HEK293 (cell line): ENCODE data around the gene NEK8.
"Not testable (repeated sequence)": the region's sequence is repeated elsewhere in the genome, so short reads cannot be mapped to it uniquely, and the experiment has no call there.

ENCODE experiments used
- BCL11B ChIP-seq: fragments of 450-650 bp; formaldehyde crosslinking; IDR thresholded peaks from 2 replicates; pipeline ENCODE4 v1.5.1; 2016; ENCODE audit warnings: low read depth, missing biosample characterization, missing genetic modification characterization
- CTCF ChIP-seq: fragments of 450-650 bp; formaldehyde crosslinking; IDR thresholded peaks from 2 replicates; pipeline ENCODE4 v1.5.1; 2016; ENCODE audit warnings: missing biosample characterization, missing genetic modification characterization
- YY1 ChIP-seq: fragments of 450-650 bp; formaldehyde crosslinking; IDR thresholded peaks from 2 replicates; pipeline ENCODE4 v1.5.1; 2018; ENCODE audit warnings: missing biosample characterization, missing genetic modification characterization
- ZNF518A ChIP-seq: fragments of 450-650 bp; formaldehyde crosslinking; conservative IDR thresholded peaks from 2 replicates; pipeline ENCODE4 v1.5.1; 2016; ENCODE audit warnings: low read depth, missing biosample characterization, missing genetic modification characterization
- ZNF639 ChIP-seq: fragments of 450-650 bp; formaldehyde crosslinking; IDR thresholded peaks from 2 replicates; pipeline ENCODE4 v1.5.1; 2016; ENCODE audit warnings: missing biosample characterization, missing genetic modification characterization
- ZNF777 ChIP-seq: fragments of 450-650 bp; formaldehyde crosslinking; IDR thresholded peaks from 2 replicates; pipeline ENCODE4 v1.5.1; 2017; ENCODE audit warnings: missing biosample characterization, missing genetic modification characterization, borderline replicate concordance
- TF ChIP-seq, protein P1 (sequence below): fragments of 450-650 bp; formaldehyde crosslinking; IDR thresholded peaks from 2 replicates; pipeline ENCODE4 v1.5.1; 2016; ENCODE audit warnings: missing biosample characterization, missing genetic modification characterization

GRCh38 chr17:28735913-28736769, 7.6 kb downstream of the NEK8 start:
- TF ChIP-seq YY1 (tag by site-specific recombination); CTCF; ZNF518A (tag by site-specific recombination); BCL11B (tag by site-specific recombination); ZNF777; ZNF639 (tag by site-specific recombination): not testable (repeated sequence)
- TF ChIP-seq, protein P1, sequence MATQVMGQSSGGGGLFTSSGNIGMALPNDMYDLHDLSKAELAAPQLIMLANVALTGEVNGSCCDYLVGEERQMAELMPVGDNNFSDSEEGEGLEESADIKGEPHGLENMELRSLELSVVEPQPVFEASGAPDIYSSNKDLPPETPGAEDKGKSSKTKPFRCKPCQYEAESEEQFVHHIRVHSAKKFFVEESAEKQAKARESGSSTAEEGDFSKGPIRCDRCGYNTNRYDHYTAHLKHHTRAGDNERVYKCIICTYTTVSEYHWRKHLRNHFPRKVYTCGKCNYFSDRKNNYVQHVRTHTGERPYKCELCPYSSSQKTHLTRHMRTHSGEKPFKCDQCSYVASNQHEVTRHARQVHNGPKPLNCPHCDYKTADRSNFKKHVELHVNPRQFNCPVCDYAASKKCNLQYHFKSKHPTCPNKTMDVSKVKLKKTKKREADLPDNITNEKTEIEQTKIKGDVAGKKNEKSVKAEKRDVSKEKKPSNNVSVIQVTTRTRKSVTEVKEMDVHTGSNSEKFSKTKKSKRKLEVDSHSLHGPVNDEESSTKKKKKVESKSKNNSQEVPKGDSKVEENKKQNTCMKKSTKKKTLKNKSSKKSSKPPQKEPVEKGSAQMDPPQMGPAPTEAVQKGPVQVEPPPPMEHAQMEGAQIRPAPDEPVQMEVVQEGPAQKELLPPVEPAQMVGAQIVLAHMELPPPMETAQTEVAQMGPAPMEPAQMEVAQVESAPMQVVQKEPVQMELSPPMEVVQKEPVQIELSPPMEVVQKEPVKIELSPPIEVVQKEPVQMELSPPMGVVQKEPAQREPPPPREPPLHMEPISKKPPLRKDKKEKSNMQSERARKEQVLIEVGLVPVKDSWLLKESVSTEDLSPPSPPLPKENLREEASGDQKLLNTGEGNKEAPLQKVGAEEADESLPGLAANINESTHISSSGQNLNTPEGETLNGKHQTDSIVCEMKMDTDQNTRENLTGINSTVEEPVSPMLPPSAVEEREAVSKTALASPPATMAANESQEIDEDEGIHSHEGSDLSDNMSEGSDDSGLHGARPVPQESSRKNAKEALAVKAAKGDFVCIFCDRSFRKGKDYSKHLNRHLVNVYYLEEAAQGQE, result not testable (repeated sequence)
